ENCODE measurements around the gene IFNG-AS1.
A peak's percentile ranks its signal among the peaks of the same experiment; 100 is the strongest.

The IFNG-AS1 gene

GRCh38 chr12:67989184-67989920 lies at the start of gene IFNG-AS1:
IFNG-AS1 (plus strand) TSS chr12:67989447.
- no peak for DNase-seq

- no peak for DNase-seq
Observed at GRCh38 chr12:67939611-67940010, 49.6 kb upstream of the IFNG-AS1 start.

DNA sequence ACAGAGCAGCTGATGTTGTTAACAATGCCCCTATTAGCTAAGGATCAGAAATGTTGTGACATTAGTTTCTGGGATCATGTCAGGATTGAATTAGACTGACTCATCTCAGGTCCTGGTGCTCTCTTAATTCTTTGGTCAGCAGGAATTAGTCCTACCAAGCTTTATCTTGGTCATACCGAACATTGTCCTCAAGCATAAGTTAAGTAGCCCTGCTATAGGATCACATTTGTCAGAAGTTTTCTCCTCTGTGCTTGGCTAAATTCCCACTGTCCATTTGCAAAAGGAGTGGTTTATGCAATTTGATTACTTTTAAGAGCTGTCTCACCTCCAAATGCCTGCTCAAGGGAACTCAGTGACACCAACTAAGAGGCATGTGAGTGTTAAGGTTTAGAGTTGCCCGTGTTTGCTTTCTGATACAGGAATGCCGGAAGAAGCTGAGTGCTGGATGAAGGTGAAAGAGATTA lies 48.4 kb upstream of the IFNG-AS1 start:
- DNase-seq: no peak

DNA sequence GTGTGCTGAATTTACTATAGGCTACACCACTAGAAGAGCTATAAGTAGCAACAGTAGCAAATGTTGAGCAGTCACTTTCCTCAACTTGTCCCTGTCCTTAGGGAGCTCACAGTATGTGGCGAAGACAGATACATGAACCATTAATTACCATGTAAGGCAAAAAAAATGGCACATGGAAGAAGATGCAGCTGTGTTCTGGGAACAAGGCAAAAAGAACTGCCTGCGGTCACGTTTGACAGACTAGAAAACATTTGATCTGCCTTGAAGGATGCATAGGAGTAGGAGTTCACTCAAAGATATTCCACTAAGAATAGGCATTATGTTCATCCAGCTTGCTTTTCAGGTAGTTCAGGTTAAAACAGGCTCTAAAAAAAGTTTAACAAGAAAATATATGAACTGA lies 46.5 kb upstream of the IFNG-AS1 start:
- no peak for DNase-seq

- peak; percentile 44 to 86 for DNase-seq
Observed at GRCh38 chr12:67943141-67943892, 45.9 kb upstream of the IFNG-AS1 start.

GRCh38 chr12:67944093-67944492 lies 45.2 kb upstream of the IFNG-AS1 start:
- no peak for DNase-seq

DNA sequence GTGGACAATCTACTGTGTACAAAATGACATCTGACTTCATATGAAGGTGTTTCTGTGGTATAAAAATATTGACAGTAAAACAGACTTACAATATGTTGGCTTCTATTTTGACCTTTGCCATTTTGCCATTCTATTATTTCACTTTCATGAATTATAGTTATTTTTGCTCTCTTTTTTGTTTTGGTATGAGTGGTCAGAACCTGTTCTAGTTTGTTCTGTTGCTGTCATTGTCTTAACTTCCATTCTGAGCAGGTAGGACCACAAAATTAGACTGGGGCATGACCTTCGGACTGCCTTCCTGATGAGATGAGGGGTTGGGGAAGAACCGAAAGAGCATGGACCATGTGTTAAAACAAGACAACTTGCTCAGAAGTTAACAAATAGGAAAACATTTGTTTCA lies 36.5 kb upstream of the IFNG-AS1 start:
- no peak for DNase-seq

DNA sequence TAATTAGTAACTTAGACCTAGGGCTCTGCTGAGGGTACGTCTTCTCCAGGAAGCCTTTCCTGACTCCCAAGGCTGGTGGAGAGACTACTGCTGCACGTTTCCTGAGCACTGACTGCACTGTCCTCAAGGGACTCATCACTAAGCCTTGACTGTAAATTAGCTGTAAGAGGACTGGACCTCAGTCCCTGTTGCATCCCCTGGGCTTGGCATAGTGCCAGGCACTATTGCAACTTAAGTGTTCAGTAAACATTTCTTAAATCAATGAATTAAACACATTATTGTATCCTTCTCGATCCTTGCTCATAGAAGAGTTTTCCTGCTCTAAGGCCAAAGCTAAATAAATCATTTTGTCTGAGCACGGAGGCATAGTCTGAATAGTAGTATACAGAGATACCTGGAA lies 31.9 kb upstream of the IFNG-AS1 start:
- DNase-seq: no peak

- DNase-seq: no peak
Observed at GRCh38 chr12:67958187-67958586, 31.1 kb upstream of the IFNG-AS1 start.

DNA sequence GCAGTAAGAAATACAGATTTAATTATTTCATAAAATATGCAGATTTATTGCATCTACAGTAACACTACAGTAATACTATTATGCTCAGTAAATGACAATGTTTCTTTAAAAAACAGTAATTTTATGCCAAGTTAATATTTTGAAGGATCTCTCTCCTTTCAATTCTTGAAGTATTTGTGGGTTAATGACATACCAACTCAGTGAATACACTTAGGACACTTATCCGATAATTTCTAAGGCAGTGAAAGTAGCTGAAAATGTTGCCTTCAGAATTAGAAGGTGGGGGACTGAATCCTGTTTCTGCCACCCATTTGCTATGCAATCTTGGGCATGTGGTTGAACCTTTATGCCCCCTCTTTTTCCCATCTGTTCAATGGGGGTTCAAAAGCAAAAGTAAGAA lies 24.8 kb upstream of the IFNG-AS1 start:
- DNase-seq: no peak

DNA sequence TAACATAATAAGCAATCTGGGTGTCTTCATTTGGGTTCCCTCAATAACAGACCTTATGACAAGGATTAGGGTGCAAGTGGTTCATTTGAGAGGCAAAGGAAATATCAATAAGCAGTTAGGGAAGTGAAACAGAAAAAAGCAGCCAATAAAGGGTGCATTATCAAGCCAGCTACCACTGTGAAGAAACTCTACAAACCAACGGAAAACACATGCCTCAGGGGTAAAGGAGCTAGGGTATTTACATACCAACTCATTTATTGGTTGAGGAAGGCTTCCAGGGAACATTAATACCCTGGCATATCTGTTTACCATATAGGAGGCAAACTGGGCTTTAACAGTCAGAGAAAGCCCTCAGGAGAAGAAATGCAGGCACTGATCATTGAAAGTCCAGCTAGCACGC lies 22.7 kb upstream of the IFNG-AS1 start:
- no peak for DNase-seq

DNA sequence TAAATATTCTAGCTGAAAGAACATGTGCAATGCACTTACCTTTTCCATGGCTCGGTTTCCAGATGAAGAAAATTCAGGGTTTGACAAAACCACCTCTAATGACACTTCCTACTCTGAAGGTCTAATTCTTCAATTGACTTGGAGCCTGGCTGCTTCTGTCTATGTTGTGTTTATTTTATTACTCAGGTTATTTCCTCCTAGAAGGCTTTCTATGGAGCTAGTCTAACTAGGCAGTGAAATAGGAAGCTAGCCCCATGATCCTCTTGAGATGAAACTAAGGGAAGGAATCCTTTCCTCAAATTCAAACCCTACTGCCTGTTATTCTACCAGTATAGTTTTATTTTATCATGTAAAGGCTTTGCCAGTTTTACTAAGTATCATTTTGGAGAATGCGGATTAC lies 20.9 kb upstream of the IFNG-AS1 start:
- DNase-seq: no peak

GRCh38 chr12:67968725-67969124 lies 20.5 kb upstream of the IFNG-AS1 start:
- DNase-seq: no peak

- DNase-seq: no peak
Observed at GRCh38 chr12:67969134-67969802, 20.0 kb upstream of the IFNG-AS1 start.

- no peak for DNase-seq
Observed at GRCh38 chr12:67977668-67978067, 11.6 kb upstream of the IFNG-AS1 start.

DNA sequence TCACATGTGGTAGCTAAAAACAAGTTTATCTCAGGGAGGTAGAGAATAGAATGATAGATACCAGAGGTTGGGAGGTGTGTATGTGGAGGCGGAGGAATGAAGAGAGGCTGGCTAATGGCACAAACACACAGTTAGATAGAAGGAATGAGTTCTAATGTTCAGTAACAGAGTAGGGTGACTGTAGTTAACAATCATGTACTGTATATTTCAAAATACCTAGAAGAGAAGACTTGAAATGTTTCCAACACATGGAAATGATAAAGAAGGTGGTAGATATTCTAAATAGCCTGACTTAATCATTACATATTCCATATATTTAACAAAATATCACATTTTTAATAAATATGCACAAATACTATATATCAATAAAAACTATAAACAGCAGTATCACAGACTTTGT lies 8.9 kb upstream of the IFNG-AS1 start:
- DNase-seq: no peak

- DNase-seq: no peak
Observed at GRCh38 chr12:67981287-67982162, 7.7 kb upstream of the IFNG-AS1 start.

DNA sequence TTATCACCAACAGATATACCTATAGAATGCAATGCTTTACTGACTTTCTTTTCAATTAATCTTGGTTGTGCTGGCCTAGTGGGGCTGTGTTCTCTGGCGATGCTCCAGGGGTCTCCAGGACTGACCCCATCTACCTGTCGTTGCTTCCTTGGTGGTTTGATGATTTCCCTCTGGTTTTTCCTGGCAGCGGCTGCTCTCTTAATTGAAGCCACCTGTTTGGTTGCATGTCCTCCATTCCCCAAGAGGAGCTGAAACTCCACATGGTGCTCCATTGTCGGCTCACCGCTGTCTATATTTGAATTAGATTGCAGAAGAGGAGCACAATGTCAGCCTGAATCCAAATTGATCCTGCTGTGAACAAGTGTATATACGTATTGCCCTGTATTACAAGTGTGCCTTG lies 7.1 kb upstream of the IFNG-AS1 start:
- no peak for DNase-seq

GRCh38 chr12:67986632-67987031 lies 2.6 kb upstream of the IFNG-AS1 start:
- no peak for DNase-seq

DNA sequence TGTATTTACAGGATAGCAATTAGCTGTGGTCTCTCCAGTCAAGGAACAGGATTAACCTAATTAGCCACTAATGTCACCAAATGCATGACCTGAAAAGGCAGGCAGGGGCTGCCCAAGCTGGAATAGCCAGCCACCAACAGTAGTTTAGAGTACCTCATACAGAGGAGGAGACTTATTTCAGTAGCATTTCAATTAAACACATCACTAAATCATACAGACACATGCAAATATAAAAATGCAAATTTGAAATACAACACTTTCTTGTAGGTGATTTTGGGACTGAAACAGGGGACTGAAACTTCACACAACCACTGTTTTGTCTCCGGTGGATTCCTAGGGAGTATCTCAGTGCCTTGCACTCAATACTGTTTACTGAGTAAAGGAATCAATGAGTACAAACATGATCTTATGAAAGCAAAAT lies 636 bp upstream of the IFNG-AS1 start:
- no peak for DNase-seq

DNA sequence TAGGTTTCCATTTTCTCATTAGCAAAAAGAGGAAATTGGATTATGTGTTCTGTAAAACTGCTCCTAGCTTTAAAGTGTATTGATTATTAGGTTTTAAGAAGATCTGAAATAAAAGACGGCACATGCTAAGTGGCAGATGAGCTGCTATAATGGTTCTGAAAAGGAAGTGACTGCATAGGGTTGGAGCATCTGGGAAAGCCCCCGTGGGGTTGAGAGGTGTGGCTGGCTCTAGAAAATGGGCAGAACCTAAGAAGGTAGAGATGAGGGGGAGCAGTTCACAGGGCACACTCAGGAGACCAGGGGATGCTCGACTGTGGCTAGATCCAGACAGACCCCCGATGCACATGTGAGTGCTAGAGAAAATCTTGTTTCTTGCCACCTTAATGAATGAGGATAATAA lies 1.9 kb downstream of the IFNG-AS1 start:
- DNase-seq: no peak

- DNase-seq: no peak
Observed at GRCh38 chr12:67993143-67993542, 3.9 kb downstream of the IFNG-AS1 start.

- no peak for DNase-seq
Observed at GRCh38 chr12:67994046-67994445, 4.8 kb downstream of the IFNG-AS1 start.

All from hippocampal formation (tissue), 2 donors.